ENCODE data around the gene PPP1R3G.

Gene PPP1R3G

GRCh38 chr6:5084781-5085647 lies at the start of gene PPP1R3G:
Gene PPP1R3G, plus strand, starts transcription at chr6:5085341. Its CDS starts 145 bp downstream, at chr6:5085486.
- Histone ChIP-seq H3K36me3 (ENCODE audit: insufficient read depth, low read length) (no peaks in the 10 kb centered on the region), H3K4me1 (ENCODE audit: insufficient read depth, low read length, poor library complexity, severe bottlenecking) (peaks cover 6% of the 10 kb centered on the region), H2AFZ (ENCODE audit: low read length) (no peak within 1 kb of the TSS), H3F3A (ENCODE audit: low read depth) (no peaks in the 10 kb centered on the region), H3K27me3 (ENCODE audit: insufficient read depth, low read length, poor library complexity, severe bottlenecking) (no peaks in the 10 kb centered on the region), H3K4me3 (ENCODE audit: low read length, poor library complexity, severe bottlenecking) (peak within 1 kb of the TSS; percentile 38), H3K4me2 (ENCODE audit: low read depth, low read length, poor library complexity, severe bottlenecking) (peak within 1 kb of the TSS; percentile 37), H3K9ac (ENCODE audit: low read depth, low read length, poor library complexity, severe bottlenecking) (no peak within 1 kb of the TSS), H3K9me2 (replicated peaks; ENCODE audit: low read depth, low read length) (no peaks in the 10 kb centered on the region), H3K79me2 (ENCODE audit: insufficient read depth, low read length) (no peaks in the 10 kb centered on the region), H3K9me3 (ENCODE audit: insufficient read depth, low read depth, low read length) (no peaks in the 10 kb centered on the region), H4K20me1 (ENCODE audit: insufficient read depth, low read length, poor library complexity, severe bottlenecking) (no peaks in the 10 kb centered on the region)
- no peak for TF ChIP-seq CTCF (conservative IDR thresholded peaks at IDR 0.05; ENCODE audit: low read length)
- no peak for TF ChIP-seq EZH2phosphoT487 (IDR thresholded peaks at IDR 0.05; ENCODE audit: borderline replicate concordance)

- Histone ChIP-seq H4K20me1 (ENCODE audit: insufficient read depth, low read length, poor library complexity, severe bottlenecking) (no peaks in the 10 kb centered on the region), H3K9me2 (replicated peaks; ENCODE audit: low read depth, low read length) (no peaks in the 10 kb centered on the region), H3K36me3 (ENCODE audit: insufficient read depth, low read length) (no peaks in the 10 kb centered on the region), H3K4me1 (ENCODE audit: insufficient read depth, low read length, poor library complexity, severe bottlenecking) (no peaks in the 10 kb centered on the region), H3K4me2 (ENCODE audit: low read depth, low read length, poor library complexity, severe bottlenecking) (no peak overlapping the region), H3F3A (ENCODE audit: low read depth) (no peaks in the 10 kb centered on the region), H3K9me3 (ENCODE audit: insufficient read depth, low read depth, low read length) (no peaks in the 10 kb centered on the region), H2AFZ (ENCODE audit: low read length) (no peak overlapping the region), H3K4me3 (ENCODE audit: low read length, poor library complexity, severe bottlenecking) (no peak overlapping the region), H3K9ac (ENCODE audit: low read depth, low read length, poor library complexity, severe bottlenecking) (no peak overlapping the region), H3K27me3 (ENCODE audit: insufficient read depth, low read length, poor library complexity, severe bottlenecking) (no peaks in the 10 kb centered on the region), H3K79me2 (ENCODE audit: insufficient read depth, low read length) (no peaks in the 10 kb centered on the region)
- TF ChIP-seq EZH2phosphoT487 (IDR thresholded peaks at IDR 0.05; ENCODE audit: borderline replicate concordance) (no peak), CTCF (conservative IDR thresholded peaks at IDR 0.05; ENCODE audit: low read length) (no peak)
These were observed 48.9 kb upstream of the PPP1R3G start for GRCh38 chr6:5036269-5036668.

- TF ChIP-seq EZH2phosphoT487 (IDR thresholded peaks at IDR 0.05; ENCODE audit: borderline replicate concordance) (no peak), CTCF (conservative IDR thresholded peaks at IDR 0.05; ENCODE audit: low read length) (no peak)
- Histone ChIP-seq H3K9ac (ENCODE audit: low read depth, low read length, poor library complexity, severe bottlenecking) (no peak overlapping the region), H4K20me1 (ENCODE audit: insufficient read depth, low read length, poor library complexity, severe bottlenecking) (no peaks in the 10 kb centered on the region), H3K4me1 (ENCODE audit: insufficient read depth, low read length, poor library complexity, severe bottlenecking) (no peaks in the 10 kb centered on the region), H3K9me2 (replicated peaks; ENCODE audit: low read depth, low read length) (no peaks in the 10 kb centered on the region), H3K4me2 (ENCODE audit: low read depth, low read length, poor library complexity, severe bottlenecking) (no peak overlapping the region), H3F3A (ENCODE audit: low read depth) (no peaks in the 10 kb centered on the region), H3K27me3 (ENCODE audit: insufficient read depth, low read length, poor library complexity, severe bottlenecking) (no peaks in the 10 kb centered on the region), H3K36me3 (ENCODE audit: insufficient read depth, low read length) (no peaks in the 10 kb centered on the region), H3K9me3 (ENCODE audit: insufficient read depth, low read depth, low read length) (no peaks in the 10 kb centered on the region), H2AFZ (ENCODE audit: low read length) (no peak overlapping the region), H3K79me2 (ENCODE audit: insufficient read depth, low read length) (no peaks in the 10 kb centered on the region), H3K4me3 (ENCODE audit: low read length, poor library complexity, severe bottlenecking) (no peak overlapping the region)
These were observed 43.2 kb upstream of the PPP1R3G start for GRCh38 chr6:5041955-5042354.
